ENCODE results near the gene TECR.
"Not testable (repeated sequence)": the region's sequence is repeated elsewhere in the genome, so short reads cannot be mapped to it uniquely, and the experiment has no call there.

TECR gene

DNA sequence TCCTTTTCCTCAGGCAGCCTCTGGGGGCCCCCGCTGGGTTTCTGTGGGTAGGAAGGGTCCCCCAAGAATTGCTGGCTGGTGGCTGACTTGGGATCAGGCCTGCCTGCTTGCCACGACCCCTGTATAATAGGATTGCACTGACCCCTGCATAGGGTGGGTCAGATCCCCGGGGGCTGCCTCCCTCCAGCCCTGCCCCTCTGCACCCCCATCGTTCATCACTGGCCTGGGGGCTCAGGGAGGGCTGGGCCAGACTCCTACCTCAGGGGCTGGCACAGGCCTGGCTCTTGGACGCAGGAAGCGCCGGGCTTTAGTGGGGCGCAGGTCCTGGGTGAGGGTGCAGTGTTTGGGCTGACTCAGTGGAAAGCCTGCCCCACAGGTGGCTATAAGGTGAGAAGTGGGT is 31.9 kb downstream of the TECR start:
- DNase-seq (ENCODE audit: low spot score): no peak

DNA sequence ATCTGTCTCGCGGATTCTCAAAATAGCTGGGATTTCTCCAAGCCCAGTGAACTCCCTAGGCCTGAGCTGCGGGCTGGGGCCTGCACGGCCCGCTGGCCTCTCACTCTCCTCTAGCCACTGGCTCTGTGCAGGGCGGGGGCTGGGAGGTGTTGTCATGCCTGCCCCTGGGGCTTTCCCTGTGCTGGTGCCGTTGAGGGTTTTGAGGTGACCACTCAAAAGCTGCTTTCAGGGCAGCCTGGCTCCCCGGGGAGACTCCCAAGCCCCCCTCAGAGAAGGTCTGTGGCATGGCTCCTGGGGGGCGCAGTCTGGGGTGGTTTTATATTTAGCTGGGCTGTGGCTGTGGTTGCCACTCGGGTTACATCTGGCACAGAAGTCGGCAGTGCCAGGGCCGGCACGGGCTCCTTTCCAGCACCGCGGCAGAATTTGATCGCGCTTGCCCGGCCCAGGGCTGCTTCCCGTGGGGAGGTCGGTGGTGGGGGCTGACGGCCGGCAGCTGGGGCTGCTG is 32.5 kb downstream of the TECR start:
- no peak for DNase-seq (ENCODE audit: low spot score)

DNA sequence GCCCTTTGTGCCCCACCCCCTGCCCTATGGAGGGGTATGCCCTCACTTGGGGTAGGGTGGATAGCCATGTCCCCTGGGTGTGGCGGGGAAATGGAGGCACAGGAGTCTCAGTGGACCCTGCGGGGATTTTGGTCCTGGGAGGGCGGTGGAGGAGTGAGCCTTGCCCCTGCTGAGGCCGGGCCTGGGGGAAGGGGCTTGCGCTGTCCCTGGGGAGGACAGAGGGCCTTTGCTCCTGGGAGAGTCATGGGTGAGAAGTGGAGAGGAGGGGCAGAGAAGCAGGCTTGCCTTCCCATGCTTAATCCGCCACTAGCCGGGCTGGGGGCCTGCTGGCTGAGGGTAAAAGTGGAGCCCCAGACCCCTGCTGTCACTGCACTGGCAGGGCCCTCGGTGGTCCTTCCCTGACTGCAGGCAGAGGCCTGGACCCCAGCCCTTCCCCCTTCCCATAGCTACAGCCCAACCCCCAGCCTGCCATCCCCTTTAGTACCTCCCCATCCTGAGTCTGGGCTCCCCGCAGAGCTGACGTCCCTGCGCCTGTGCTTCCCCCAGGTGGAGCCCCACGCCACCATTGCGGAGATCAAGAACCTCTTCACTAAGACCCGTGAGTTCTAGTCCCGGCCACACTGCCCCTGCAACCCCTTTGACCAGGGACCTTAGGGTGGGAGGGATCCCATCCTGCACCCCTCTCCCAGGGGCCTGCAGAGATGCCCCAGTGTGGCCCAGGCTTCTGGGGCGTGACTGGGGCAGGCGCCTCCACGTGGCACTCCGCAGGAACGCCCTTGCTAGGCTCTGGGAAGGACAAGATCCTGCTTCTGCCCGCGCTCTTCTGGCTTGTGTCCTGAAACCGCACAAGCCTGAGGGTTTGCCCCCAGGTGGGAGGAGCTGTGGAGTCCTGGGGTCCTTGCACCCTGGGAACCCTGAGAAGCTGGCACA is 33.5 kb downstream of the TECR start:
- no peak for DNase-seq (ENCODE audit: low spot score)

DNA sequence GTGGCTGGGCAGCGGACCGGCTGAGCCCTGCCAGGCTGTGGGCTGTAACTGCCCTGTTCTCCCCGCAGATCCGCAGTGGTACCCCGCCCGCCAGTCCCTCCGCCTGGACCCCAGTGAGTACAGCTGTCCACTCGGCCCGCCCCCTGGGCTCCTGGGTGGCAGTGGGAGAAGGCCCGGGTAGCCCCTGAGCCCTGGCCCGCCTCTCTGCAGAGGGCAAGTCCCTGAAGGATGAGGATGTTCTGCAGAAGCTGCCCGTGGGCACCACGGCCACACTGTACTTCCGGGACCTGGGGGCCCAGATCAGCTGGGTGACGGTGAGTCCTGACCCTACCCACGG is 34.2 kb downstream of the TECR start:
- no peak for DNase-seq (ENCODE audit: low spot score)

DNA sequence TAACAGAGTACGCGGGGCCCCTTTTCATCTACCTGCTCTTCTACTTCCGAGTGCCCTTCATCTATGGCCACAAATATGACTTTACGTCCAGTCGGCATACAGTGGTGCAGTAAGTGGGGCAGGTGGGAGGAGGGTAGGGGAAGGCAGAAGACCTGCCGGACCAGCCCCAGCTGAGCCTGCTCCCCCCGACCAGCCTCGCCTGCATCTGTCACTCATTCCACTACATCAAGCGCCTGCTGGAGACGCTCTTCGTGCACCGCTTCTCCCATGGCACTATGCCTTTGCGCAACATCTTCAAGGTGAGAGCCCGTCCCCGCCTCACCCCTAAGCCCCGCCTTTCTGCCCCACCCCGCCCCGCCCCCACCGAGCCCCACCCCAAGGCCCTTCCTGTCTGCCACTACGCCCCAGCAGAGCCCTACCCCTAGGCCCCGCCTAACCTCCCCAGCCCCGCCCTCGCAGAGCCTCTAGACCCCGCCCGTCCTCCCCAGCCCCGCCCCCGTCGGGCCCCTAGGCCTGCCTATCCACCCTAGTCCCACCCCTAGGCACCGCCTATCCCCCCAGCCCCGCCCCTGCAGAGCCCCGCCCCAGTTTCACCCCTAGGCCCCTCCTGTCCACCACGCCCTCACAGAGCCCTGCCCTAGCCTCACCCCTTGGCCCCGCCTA is 34.7 kb downstream of the TECR start:
- peak; percentile 36 for DNase-seq (ENCODE audit: low spot score)

DNA sequence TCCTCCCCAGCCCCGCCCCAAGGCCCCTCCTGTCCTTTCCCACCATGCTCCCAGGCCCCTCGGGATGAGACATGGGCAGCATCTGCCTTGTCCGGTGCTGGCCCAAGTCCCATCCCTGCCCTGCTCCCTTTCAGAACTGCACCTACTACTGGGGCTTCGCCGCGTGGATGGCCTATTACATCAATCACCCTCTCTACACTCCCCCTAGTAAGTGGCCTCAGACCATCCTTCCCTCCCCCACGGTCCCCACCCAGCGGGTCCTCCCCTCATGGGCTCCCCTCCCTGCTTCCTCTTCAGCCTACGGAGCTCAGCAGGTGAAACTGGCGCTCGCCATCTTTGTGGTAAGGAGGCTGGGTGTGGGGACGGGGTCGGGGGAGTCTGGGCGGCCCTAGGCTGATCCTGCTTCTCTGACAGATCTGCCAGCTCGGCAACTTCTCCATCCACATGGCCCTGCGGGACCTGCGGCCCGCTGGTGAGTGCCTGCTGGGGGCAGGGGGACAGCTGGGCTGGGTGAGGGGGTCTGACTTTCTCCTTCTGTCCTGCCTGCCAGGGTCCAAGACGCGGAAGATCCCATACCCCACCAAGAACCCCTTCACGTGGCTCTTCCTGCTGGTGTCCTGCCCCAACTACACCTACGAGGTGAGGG is 35.4 kb downstream of the TECR start:
- peak; percentile 4 for DNase-seq (ENCODE audit: low spot score)

DNA sequence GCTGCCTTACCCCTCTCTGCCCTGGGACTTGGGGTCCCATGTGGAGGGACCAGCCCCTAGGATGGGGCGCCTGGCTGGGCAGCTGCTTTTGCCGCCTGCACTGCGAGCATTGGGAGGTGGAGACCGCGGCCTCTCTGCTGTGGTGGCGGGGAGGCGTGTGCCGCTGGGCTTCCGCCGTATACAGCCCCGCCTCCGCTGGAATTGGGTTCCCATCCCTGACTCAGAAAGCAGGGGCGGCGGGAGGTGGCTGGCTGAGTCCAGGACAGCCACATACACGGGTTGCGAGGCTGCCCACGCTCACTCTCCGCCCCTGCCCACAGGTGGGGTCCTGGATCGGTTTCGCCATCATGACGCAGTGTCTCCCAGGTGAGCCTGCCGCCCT is 35.9 kb downstream of the TECR start:
- peak; percentile 4 for DNase-seq (ENCODE audit: low spot score)

DNA sequence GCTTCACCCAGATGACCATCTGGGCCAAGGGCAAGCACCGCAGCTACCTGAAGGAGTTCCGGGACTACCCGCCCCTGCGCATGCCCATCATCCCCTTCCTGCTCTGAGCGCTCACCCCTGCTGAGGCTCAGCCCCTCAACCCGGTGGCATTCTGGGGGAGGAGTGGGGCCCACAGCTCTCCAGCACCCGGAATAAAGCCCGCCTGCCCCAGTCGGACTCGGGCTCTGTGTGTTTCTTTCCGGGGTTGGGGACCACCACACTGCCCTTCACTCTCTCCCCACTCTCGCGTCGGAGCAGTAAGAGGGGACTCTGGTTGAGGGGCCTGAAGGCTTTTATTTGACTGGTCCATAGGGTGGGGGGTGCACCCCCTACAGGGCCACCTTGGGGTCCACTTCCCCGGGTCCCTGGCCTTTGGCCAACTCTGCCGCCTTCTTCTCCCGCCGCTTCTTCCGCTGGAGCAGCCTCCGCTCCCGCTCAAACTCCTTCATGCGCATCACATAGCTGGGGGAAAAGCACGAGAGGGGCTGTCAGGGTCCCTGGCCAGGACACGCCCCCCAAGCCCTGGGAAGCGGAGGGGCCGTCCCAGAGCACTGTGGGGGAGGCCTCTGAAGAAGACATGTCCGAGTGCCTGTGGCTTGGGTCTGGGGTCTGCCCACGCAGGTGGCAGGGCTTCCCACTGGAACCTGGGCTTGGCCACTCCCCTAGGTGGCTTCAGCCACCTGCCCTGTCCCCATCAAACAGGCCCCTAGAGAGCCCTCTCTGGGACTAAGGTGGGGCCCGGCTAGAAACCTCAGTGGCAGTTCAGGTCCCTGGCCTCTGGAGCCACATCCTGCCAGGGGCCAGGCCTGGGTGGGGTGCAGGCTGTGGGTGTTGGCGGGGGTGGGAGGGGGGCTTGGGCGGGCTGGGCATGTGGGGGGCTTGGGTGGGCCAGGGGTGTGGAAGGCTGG is 36.6 kb downstream of the TECR start:
- DNase-seq (ENCODE audit: low spot score): peak; percentile 6

DNA sequence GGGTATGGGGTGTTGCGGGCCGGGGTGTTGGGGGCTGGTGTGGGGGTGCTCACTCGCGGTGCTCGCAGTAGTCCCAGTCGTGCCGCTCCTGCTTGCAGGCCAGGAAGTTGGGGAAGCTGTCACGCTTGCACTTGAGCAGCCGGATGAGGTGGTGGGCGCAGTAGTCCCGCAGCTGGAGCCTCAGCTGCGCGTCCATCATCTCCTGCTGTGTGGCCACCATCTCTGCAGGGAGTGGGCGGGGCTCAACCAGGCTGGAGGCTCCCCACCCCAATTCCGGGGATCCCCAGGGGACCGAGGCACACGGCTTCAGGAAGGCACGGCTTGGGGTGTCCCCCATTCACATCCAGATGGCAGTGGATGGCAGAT is 37.3 kb downstream of the TECR start:
- DNase-seq (ENCODE audit: low spot score): peak; percentile 1

DNA sequence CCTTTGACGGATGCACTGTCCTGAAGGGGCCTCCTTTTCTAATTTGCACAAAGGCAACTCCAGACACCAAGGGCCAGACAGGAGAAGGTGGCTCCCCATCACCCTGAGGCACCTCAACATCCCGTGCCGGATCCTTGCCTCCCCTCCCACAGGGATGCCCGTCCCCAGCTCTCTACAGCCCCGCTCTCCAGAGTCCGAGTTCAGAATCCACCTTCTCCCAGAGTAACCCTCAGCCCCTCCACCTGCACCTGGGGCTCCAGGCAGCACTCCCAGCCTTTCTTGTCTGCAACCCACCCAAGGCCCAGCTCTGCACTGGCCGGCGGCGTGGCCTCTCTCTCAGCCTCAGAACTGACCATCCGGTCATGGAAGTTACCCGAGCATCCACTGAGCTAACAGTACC is 37.7 kb downstream of the TECR start:
- DNase-seq (ENCODE audit: low spot score): no peak

DNA sequence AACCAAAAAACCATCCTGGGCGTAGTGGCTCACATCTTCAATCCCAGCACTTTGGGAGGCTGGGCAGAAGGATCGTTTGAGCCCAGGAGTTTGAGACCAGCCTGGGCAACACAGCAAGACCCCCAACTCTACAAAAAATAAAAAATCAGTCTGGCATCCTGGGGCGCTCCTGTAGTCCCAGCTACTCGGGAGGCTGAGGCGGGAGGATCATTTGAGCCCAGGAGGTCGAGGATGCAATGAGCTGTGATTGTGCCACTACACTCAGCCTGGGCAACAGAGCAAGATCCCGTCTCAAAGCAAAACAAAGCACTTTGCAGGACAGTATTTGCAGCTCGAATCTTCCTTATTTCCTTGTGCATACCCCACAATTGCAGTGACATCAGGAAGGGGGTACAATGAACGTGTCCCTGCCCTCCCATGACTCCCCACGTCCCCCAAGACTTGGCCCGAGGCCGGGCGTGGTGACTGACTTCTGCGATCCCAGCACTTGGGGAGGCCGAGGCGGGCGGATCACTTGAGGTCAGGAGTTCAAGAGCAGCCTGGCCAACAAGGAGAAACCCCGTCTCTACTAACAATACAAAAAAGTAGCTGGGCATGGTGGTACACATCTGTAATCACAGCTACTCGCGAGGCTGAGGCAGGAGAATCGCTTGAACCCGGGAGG is 41.6 kb downstream of the TECR start:
- no peak for DNase-seq (ENCODE audit: low spot score)

DNA sequence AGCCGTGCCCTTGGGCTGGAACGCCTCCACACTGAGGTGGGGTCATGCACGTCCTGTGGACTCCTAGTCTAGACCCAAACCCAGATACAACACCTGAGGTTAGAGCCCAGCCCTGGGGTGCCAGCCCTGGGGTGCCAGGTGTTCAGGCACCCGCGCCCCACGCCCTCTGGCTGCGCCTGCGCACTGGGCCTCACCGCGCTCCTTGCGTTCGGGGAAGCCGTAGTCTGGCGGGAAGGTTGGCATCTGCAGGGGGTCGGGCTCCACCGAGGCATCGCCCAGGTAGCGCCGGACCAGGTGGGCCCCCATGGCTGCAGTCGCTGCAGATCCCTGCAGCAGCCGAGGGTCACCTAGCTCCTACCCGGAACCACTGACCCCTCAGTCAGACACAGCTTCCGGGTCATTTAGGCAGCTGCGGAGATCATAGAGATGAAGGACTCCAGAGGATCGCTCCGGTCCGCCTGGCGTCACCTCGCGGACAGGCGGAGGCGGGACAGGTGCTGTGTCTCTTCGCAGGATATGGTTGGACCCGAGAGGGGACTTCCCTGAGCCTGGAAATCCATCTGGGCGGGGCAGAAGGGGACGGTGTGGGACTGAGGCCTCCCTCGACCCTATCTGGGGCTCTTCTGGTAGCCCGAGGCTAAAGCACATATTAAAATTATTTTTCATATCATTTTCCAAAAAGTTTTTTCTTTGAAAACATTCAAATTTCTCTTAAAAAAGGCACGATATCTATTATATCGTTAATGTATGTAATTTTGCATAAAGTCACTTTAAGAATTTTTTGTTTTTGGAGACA is 42.5 kb downstream of the TECR start, which contains the start of gene NDUFB7:
Gene NDUFB7 (minus strand): TSS at position 372 of the 796 bp plus-strand sequence. CDS start 66 bp downstream, at position 306.
- peak; percentile 92 for DNase-seq (ENCODE audit: low spot score)

DNA sequence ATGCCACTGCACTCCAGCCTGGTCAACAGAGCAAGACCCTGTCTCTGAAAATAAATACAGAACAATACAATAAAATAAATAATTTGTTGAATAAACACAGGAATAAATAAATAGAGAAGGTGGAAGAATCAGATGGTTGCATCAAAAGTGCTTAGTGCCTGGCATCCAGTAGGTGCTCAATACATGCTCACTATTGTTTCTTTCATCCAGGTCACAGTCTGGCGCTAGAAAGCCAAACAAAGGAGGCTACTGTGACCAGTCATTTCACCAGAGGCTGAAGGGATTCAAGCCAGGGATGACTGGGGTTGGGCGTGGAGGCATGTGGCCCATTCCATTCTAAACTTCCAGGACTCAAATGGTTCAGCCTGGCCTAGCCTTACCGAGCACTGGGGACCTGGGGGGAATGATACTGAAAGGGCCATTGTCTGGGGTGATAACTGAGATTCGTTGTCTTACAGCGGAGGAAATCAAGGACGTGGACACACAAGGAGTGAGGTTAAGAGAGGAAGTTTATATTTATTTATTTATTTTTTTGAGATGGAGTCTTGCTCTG is 46.1 kb downstream of the TECR start:
- no peak for DNase-seq (ENCODE audit: low spot score)

DNA sequence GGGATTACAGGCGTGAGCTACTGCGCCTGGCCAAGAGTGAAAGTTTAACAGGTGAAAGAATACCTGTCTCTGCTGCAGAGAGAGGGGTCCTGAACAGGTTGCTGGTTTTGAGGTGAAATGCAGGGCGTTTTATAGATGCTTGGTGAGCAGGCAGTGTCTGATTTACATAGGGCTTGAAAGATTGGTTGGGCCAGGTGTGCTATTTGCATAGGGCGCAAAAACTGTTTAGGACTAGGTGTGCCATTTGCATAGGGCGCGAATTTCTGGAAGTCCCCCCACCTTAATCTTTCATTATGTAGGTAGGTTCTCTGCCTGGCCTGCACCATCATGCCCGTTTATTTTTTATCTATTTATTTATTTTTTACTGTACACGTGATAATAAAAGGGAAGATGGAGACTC is 47.0 kb downstream of the TECR start:
- DNase-seq (ENCODE audit: low spot score): no peak

DNA sequence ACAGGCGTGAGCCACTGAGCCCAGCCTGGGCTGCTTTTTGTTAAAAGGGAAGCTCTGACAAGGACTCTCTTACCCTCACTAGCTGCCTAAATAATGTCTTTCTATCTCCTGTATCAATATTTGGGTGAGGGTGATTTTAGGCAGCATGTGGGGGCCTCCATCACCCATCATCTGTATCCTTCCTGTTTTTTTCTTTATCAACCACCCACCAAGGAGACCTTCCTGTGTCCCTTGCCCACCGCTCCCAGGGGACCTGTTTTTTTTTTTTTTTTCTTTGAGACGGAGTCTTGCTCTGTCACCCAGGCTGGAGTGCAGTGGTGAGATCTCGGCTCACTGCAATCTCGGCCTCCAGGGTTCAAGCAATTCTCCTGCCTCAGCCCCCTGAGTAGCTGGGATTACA is 47.9 kb downstream of the TECR start:
- DNase-seq (ENCODE audit: low spot score): no peak

DNA sequence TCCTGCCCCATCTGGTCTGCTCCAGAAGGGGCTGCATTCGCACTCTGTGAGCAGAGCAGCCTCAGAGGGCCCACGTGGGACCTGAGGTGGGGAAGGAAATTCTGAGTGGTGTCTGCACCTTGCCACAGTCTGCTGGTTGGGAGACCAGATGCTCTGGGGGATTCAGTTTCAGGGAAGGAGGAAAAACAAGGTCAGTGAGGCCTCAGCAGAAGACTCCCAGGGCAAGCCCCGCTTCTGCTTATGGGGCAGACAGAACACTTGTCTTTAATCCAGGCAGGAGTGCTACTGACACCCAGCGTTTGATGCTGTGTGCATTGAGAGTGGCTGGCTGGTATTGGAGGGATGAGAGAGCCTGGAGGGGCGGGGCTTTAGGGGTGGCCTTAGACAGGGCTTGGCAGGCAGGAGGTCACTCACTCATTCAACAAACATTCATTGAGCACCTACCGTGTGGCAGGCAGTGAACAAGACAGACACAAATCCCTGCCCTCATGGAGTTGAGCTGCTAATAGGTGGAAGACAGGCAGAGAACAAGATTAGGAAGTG is 48.6 kb downstream of the TECR start:
- no peak for DNase-seq (ENCODE audit: low spot score)

DNA sequence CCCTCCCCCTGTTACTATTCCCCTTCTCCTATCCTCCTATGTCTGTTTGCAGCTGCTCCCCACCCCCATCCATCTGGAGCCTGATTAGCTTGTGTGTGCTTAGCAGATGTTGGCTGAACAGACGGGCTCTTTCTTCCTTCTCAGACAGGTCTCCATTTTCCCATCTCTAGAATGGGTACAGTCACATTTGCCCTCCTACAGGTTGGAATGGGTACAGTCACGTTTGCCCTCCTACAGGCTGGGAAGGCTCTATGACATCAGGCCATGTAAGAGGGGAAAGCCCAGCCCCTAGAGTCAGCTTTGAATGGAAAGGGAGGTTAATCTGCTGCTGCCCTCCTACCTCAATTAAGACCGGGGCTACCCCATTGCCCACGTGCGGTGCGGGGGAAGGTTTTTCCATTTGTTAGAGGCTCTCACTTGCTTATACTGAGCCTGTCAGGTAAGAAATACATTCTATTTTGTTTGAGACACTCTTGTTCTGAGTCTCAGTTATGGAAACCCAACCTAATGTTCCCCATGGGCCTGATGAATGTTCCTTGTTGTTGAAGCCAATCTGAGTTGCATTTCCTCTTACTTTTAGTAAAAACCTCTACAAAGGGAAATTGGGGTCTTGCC is 51.3 kb downstream of the TECR start:
- no peak for DNase-seq (ENCODE audit: low spot score)

DNA sequence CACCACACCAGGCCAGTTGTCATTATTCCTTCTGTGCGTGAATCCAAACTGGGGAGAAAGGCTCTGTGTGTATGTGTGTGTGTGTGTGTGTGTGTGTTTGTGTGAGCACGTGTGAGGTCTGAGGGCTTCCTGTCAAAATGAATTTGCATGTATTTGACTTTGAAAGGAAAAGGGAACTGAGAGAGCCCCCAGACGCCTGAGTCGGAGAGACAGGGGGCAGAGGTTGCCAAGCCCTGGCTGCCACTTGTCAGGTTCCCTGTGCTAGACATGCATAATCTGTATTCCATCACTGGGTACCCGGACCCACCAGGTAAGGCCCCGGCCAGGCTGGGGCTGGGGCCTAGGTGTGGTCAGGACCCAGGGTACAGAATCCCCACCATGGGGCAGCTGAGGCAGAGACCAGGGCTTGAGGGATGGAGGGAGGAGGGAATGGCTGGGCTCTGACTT is 53.5 kb downstream of the TECR start, which contains the start of gene CLEC17A:
Gene CLEC17A (plus strand): TSS at position 191 of the 447 bp plus-strand sequence. CDS start 77 bp downstream, at position 268.
- DNase-seq (ENCODE audit: low spot score): no peak

DNA sequence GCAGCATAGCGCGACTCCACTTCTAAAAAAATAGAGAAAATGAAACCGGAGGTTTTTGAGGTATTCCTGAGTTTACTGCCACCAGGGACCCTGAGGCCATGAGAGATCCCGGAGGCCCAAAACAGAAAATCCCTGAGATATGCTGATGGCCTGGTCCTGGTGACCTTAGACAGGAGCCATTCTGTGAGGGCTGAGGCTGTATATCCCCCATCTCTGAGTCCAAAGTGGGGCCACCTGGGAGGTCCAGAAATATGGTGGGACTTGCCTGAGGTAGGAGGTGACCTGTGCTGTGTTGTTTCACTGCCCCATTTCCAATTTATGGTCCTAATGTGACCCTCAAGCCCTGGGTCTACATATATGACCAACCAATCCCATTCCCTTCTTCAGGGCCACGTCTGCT is 55.0 kb downstream of the TECR start:
- not testable (repeated sequence) for DNase-seq (ENCODE audit: low spot score)

Measured in HuH-7.5 (cell line).